ENCODE data around the gene DSCAM.
A peak's percentile ranks its signal among the peaks of the same experiment; 100 is the strongest.
"Not testable (repeated sequence)": the region's sequence is repeated elsewhere in the genome, so short reads cannot be mapped to it uniquely, and the experiment has no call there.

DSCAM gene

GRCh38 chr21:40385883-40386282 is 461.1 kb downstream of the DSCAM start:
- DNase-seq (ENCODE audit: low spot score): no peak

- no peak for DNase-seq (ENCODE audit: low spot score)
Observed at GRCh38 chr21:40383951-40384350, 463.0 kb downstream of the DSCAM start.

- no peak for DNase-seq (ENCODE audit: low spot score)
Observed at GRCh38 chr21:40381111-40381510, 465.8 kb downstream of the DSCAM start.

- DNase-seq (ENCODE audit: low spot score): no peak
Observed at GRCh38 chr21:40379881-40380810, 466.8 kb downstream of the DSCAM start.

GRCh38 chr21:40377135-40377534 is 469.8 kb downstream of the DSCAM start:
- DNase-seq (ENCODE audit: low spot score): no peak

GRCh38 chr21:40373761-40374160 is 473.2 kb downstream of the DSCAM start:
- DNase-seq (ENCODE audit: low spot score): no peak

- no peak for DNase-seq (ENCODE audit: low spot score)
Observed at GRCh38 chr21:40372506-40372905, 474.5 kb downstream of the DSCAM start.

- DNase-seq (ENCODE audit: low spot score): no peak
Observed at GRCh38 chr21:40371329-40371728, 475.6 kb downstream of the DSCAM start.

- no peak for DNase-seq (ENCODE audit: low spot score)
Observed at GRCh38 chr21:40356644-40357043, 490.3 kb downstream of the DSCAM start.

- DNase-seq (ENCODE audit: low spot score): no peak
Observed at GRCh38 chr21:40355076-40355475, 491.9 kb downstream of the DSCAM start.

- no peak for DNase-seq (ENCODE audit: low spot score)
Observed at GRCh38 chr21:40351006-40351405, 496.0 kb downstream of the DSCAM start.

- no peak for DNase-seq (ENCODE audit: low spot score)
Observed at GRCh38 chr21:40349591-40349990, 497.4 kb downstream of the DSCAM start.

- DNase-seq (ENCODE audit: low spot score): no peak
Observed at GRCh38 chr21:40345711-40346321, 501.1 kb downstream of the DSCAM start.

GRCh38 chr21:40340357-40340756 is 506.6 kb downstream of the DSCAM start:
- no peak for DNase-seq (ENCODE audit: low spot score)

- no peak for DNase-seq (ENCODE audit: low spot score)
Observed at GRCh38 chr21:40339050-40339449, 507.9 kb downstream of the DSCAM start.

GRCh38 chr21:40337981-40338380 is 509.0 kb downstream of the DSCAM start:
- no peak for DNase-seq (ENCODE audit: low spot score)

GRCh38 chr21:40335704-40336103 is 511.3 kb downstream of the DSCAM start:
- DNase-seq (ENCODE audit: low spot score): no peak

GRCh38 chr21:40334159-40334558 is 512.8 kb downstream of the DSCAM start:
- no peak for DNase-seq (ENCODE audit: low spot score)

- no peak for DNase-seq (ENCODE audit: low spot score)
Observed at GRCh38 chr21:40333731-40334130, 513.2 kb downstream of the DSCAM start.

GRCh38 chr21:40331804-40332203 is 515.2 kb downstream of the DSCAM start:
- peak; percentile 4 for DNase-seq (ENCODE audit: low spot score)

- no peak for DNase-seq (ENCODE audit: low spot score)
Observed at GRCh38 chr21:40331172-40331571, 515.8 kb downstream of the DSCAM start.

GRCh38 chr21:40324389-40324788 is 522.6 kb downstream of the DSCAM start:
- DNase-seq (ENCODE audit: low spot score): no peak

GRCh38 chr21:40320718-40321117 is 526.2 kb downstream of the DSCAM start:
- not testable (repeated sequence) for DNase-seq (ENCODE audit: low spot score)

Measured in AG08396 (cell line).